MM.1S (cell line): ENCODE results near the gene ZFR.

Experiments
- DNase-seq: peaks from one replicate; pipeline ENCODE4 v3.0.0-alpha.2; 2015
- H2AFZ ChIP-seq: fragments of 300-600 bp; sonication (generic); 2 replicates; pipeline ENCODE4 v1.6.0; 2016; ENCODE audit warnings: antibody characterized with exemption, low read length
- H3F3A ChIP-seq: fragments of 300-600 bp; sonication (generic); 2 replicates; pipeline ENCODE4 v1.6.1; 2016; ENCODE audit warnings: mild to moderate bottlenecking, antibody characterized with exemption, low read length, moderate library complexity, mixed read lengths; ENCODE audit not compliant: insufficient read depth
- H3K27ac ChIP-seq: fragments of 300-600 bp; sonication (generic); 2 replicates; pipeline ENCODE4 v1.5.1; 2016; ENCODE audit warnings: mild to moderate bottlenecking, low read length
- H3K27me3 ChIP-seq: fragments of 300-600 bp; sonication (generic); replicated peaks from 2 replicates; pipeline ENCODE4 v1.6.0; 2016; ENCODE audit warnings: low read length; ENCODE audit not compliant: insufficient read depth
- H3K36me3 ChIP-seq: fragments of 300-600 bp; sonication (generic); replicated peaks from 2 replicates; pipeline ENCODE4 v1.6.1; 2016; ENCODE audit warnings: mild to moderate bottlenecking, low read length, mixed read lengths; ENCODE audit not compliant: insufficient read depth
- H3K4me1 ChIP-seq: fragments of 300-600 bp; sonication (generic); 2 replicates; pipeline ENCODE4 v1.6.1; 2016; ENCODE audit warnings: low read length, mixed read lengths
- H3K4me2 ChIP-seq: fragments of 300-600 bp; sonication (generic); 2 replicates; pipeline ENCODE4 v1.6.0; 2016; ENCODE audit warnings: low read depth, low read length
- H3K4me3 ChIP-seq: fragments of 300-600 bp; sonication (generic); 2 replicates; pipeline ENCODE4 v1.5.1; 2016; ENCODE audit warnings: low read length, mixed read lengths
- H3K79me2 ChIP-seq: fragments of 300-600 bp; sonication (generic); 2 replicates; pipeline ENCODE4 v1.6.1; 2016; ENCODE audit warnings: mixed run types, low read length, mixed read lengths
- H3K9ac ChIP-seq: fragments of 300-600 bp; sonication (generic); 2 replicates; pipeline ENCODE4 v1.6.1; 2016; ENCODE audit warnings: low read length, mixed read lengths
- H3K9me2 ChIP-seq: fragments of 300-600 bp; sonication (generic); replicated peaks from 2 replicates; pipeline ENCODE4 v1.6.1; 2016; ENCODE audit warnings: mild to moderate bottlenecking, low read length, mixed read lengths; ENCODE audit not compliant: insufficient read depth
- H3K9me3 ChIP-seq: fragments of 300-600 bp; sonication (generic); replicated peaks from 2 replicates; pipeline ENCODE4 v1.6.1; 2016; ENCODE audit warnings: mild to moderate bottlenecking, low read length, mixed read lengths; ENCODE audit not compliant: insufficient read depth
- H4K20me1 ChIP-seq: fragments of 300-600 bp; sonication (generic); 2 replicates; pipeline ENCODE4 v1.6.1; 2016; ENCODE audit warnings: mild to moderate bottlenecking, low read length, moderate library complexity, mixed read lengths; ENCODE audit not compliant: insufficient read depth
- CTCF ChIP-seq: fragments of 300-600 bp; sonication (generic); IDR thresholded peaks from 2 replicates; pipeline ENCODE4 v1.5.1; 2016; ENCODE audit warnings: antibody characterized with exemption, low read length, mixed read lengths
- EZH2 ChIP-seq: fragments of 300-600 bp; sonication (generic); optimal IDR thresholded peaks from 2 replicates; pipeline ENCODE3; 2017; ENCODE audit warnings: low read depth, mild to moderate bottlenecking, antibody characterized with exemption, low read length, mixed read lengths
- EZH2phosphoT487 ChIP-seq: fragments of 300-600 bp; sonication (generic); IDR thresholded peaks from 2 replicates; pipeline ENCODE4 v1.6.1; 2018; ENCODE audit warnings: antibody characterized with exemption, low read length

ZFR gene

GRCh38 chr5:32357658-32358057, 86.9 kb downstream of the ZFR start:
- Histone ChIP-seq H3K27me3 (no peaks in the 10 kb centered on the region), H2AFZ (no peak overlapping the region), H3K4me3 (no peak overlapping the region), H3F3A (no peaks in the 10 kb centered on the region), H3K9ac (no peak overlapping the region), H3K9me2 (no peaks in the 10 kb centered on the region), H3K27ac (no peak overlapping the region), H3K4me1 (no peaks in the 10 kb centered on the region), H3K36me3 (0 out of 2 replicates have a peak, but pooled peaks cover 6% of the 10 kb centered on the region), H3K4me2 (no peak overlapping the region), H3K9me3 (no peaks in the 10 kb centered on the region), H3K79me2 (no peaks in the 10 kb centered on the region), H4K20me1 (no peaks in the 10 kb centered on the region)
- TF ChIP-seq EZH2 (no peak), EZH2phosphoT487 (no peak), CTCF (no peak)
- DNase-seq = no peak

GRCh38 chr5:32355686-32356085, 88.9 kb downstream of the ZFR start:
- Histone ChIP-seq H3K9ac (no peak overlapping the region), H2AFZ (no peak overlapping the region), H3K27me3 (no peaks in the 10 kb centered on the region), H3K4me1 (no peaks in the 10 kb centered on the region), H3K9me2 (no peaks in the 10 kb centered on the region), H3K4me3 (no peak overlapping the region), H3K36me3 (0 out of 2 replicates have a peak, but pooled peaks cover 6% of the 10 kb centered on the region), H3K27ac (no peak overlapping the region), H3K4me2 (no peak overlapping the region), H4K20me1 (no peaks in the 10 kb centered on the region), H3F3A (no peaks in the 10 kb centered on the region), H3K9me3 (no peaks in the 10 kb centered on the region), H3K79me2 (no peaks in the 10 kb centered on the region)
- no peak for DNase-seq
- TF ChIP-seq EZH2 = no peak
- no peak for TF ChIP-seq CTCF
- no peak for TF ChIP-seq EZH2phosphoT487

GRCh38 chr5:32353420-32353819, 91.1 kb downstream of the ZFR start:
- H3K9ac ChIP-seq = no peak overlapping the region
- TF ChIP-seq EZH2 = no peak
- TF ChIP-seq CTCF = no peak
- no peak for TF ChIP-seq EZH2phosphoT487
- H2AFZ ChIP-seq = no peak overlapping the region
- no peaks in the 10 kb centered on the region for H3K27me3 ChIP-seq
- H3K36me3 ChIP-seq = no peaks in the 10 kb centered on the region
- no peak for DNase-seq
- H3K27ac ChIP-seq = no peak overlapping the region
- H3K4me2 ChIP-seq = no peak overlapping the region
- no peaks in the 10 kb centered on the region for H3K9me2 ChIP-seq
- no peaks in the 10 kb centered on the region for H4K20me1 ChIP-seq
- H3K79me2 ChIP-seq = no peaks in the 10 kb centered on the region
- no peaks in the 10 kb centered on the region for H3F3A ChIP-seq
- no peaks in the 10 kb centered on the region for H3K4me1 ChIP-seq
- H3K4me3 ChIP-seq = no peak overlapping the region
- H3K9me3 ChIP-seq = no peaks in the 10 kb centered on the region
